Endothelial cell of umbilical vein (primary cell): ENCODE measurements around the gene PRCC. TPM values are rescaled to one million over a fixed set of nuclear protein-coding genes. Genes with fewer than 3 reads are reported as not detected.

Experiments used
- BruUV-seq: library from RNA; stranded (reverse); fragments of 400-500 nt; replicated peaks from 2 replicates; lab custom pipeline; 2021; lab: Mats Ljungman, UMichigan
- CTCF ChIA-PET: fragments of 300-600, 350-600 bp; sonication (Branson Sonifier 250); formaldehyde crosslinking; loops from one replicate; lab custom pipeline; 2021; ENCODE audit warnings: antibody characterized with exemption, inconsistent platforms; lab: Charles Lee
- POLR2A ChIA-PET: fragments of 300-600, 350-600 bp; sonication (Branson Sonifier 250); formaldehyde crosslinking; loops from one replicate; lab custom pipeline; 2021; ENCODE audit warnings: antibody characterized with exemption, inconsistent platforms; lab: Charles Lee
- DNase-seq: peaks from one replicate; pipeline ENCODE4 v3.0.0-alpha.2; 2011; ENCODE audit warnings: low read depth, low spot score
- FAIRE-seq: peaks from 2 replicates; lab custom pipeline; 2011; peaks lifted over from hg19 to GRCh38; lab: Jason Lieb, UNC
- H2AFZ ChIP-seq: 2 replicates; pipeline ENCODE4 v1.6.0; 2012; ENCODE audit warnings: low read depth, low read length, control low read depth, inconsistent platforms
- H3K27ac ChIP-seq: 2 replicates; pipeline ENCODE4 v1.5.1; 2011; ENCODE audit warnings: low read depth, mild to moderate bottlenecking, control low read depth, low read length, moderate library complexity; ENCODE audit not compliant: insufficient read depth
- H3K27me3 ChIP-seq, 2 experiments: 2 replicates each; pipeline versions ENCODE4 v1.6.0 to v1.6.1; 2011; ENCODE audit warnings: low read length in 2 of 2, mixed read lengths in 1 of 2; ENCODE audit not compliant: control insufficient read depth in 2 of 2, insufficient read depth in 2 of 2
- H3K36me3 ChIP-seq, 2 experiments: 2 replicates in 1 of 2; 3 replicates in 1 of 2; pipeline ENCODE4 v1.5.1; 2011; ENCODE audit warnings: low read length in 2 of 2, mild to moderate bottlenecking in 1 of 2, moderate library complexity in 1 of 2; ENCODE audit not compliant: control insufficient read depth in 2 of 2, insufficient read depth in 2 of 2; ENCODE audit errors: extremely low read depth in 1 of 2
- H3K4me1 ChIP-seq: 3 replicates; pipeline ENCODE4 v1.5.1; 2011; ENCODE audit warnings: mild to moderate bottlenecking, low read length; ENCODE audit not compliant: control insufficient read depth, insufficient read depth; ENCODE audit errors: extremely low read depth
- H3K4me2 ChIP-seq: 2 replicates; pipeline ENCODE4 v1.6.1; 2011; ENCODE audit warnings: low read length, control low read depth, mixed read lengths; ENCODE audit not compliant: insufficient read depth
- H3K4me3 ChIP-seq, 3 experiments: fragments of 200-600 bp in 1 of 3; sonication (generic), shearing (Covaris generic) in 1 of 3; replicated peaks in 1 of 3; 2 replicates each; pipeline ENCODE4 v1.5.1; 2011 to 2016; ENCODE audit warnings: control low read depth in 3 of 3, low read length in 3 of 3, mild to moderate bottlenecking in 2 of 3, inconsistent platforms in 1 of 3, low read depth in 1 of 3, moderate library complexity in 1 of 3; ENCODE audit not compliant: insufficient read depth in 1 of 3
- H3K79me2 ChIP-seq: 2 replicates; pipeline ENCODE4 v1.6.0; 2012; ENCODE audit warnings: low read length, inconsistent platforms; ENCODE audit not compliant: control insufficient read depth, insufficient read depth
- H3K9ac ChIP-seq: replicated peaks from 2 replicates; pipeline ENCODE3; 2011; ENCODE audit warnings: low read length, control low read depth; ENCODE audit not compliant: insufficient read depth; ENCODE audit errors: extremely low read depth
- H3K9me1 ChIP-seq: replicated peaks from 3 replicates; pipeline ENCODE4 v1.6.0; 2011; ENCODE audit warnings: mild to moderate bottlenecking, low read length; ENCODE audit not compliant: control insufficient read depth, insufficient read depth; ENCODE audit errors: extremely low read depth
- H3K9me3 ChIP-seq: replicated peaks from 2 replicates; pipeline ENCODE4 v1.5.1; 2012; ENCODE audit warnings: low read length, inconsistent platforms; ENCODE audit not compliant: control insufficient read depth, insufficient read depth
- H4K20me1 ChIP-seq: replicated peaks from 2 replicates; pipeline ENCODE3; 2011; ENCODE audit warnings: mild to moderate bottlenecking, low read length; ENCODE audit not compliant: control insufficient read depth, insufficient read depth; ENCODE audit errors: extremely low read depth
- CTCF ChIP-seq, 2 donors: IDR thresholded peaks; 1 replicate in 1 of 2; 2 replicates in 1 of 2; pipeline ENCODE4 v1.5.1; 2011; ENCODE audit warnings: low read length in 2 of 2, mild to moderate bottlenecking in 2 of 2, moderate library complexity in 2 of 2, control low read depth in 1 of 2, inconsistent platforms in 1 of 2, low read depth in 1 of 2; ENCODE audit not compliant: insufficient read depth in 1 of 2; ENCODE audit errors: extremely low read depth in 1 of 2
- EZH2 ChIP-seq: IDR thresholded peaks from 2 replicates; pipeline ENCODE4 v1.6.1; 2012; ENCODE audit warnings: borderline replicate concordance, low read depth, mild to moderate bottlenecking, moderate library complexity, low read length, inconsistent platforms; ENCODE audit not compliant: severe bottlenecking
- FOS ChIP-seq: IDR thresholded peaks from 2 replicates; pipeline ENCODE4 v1.6.1; 2011; ENCODE audit warnings: mild to moderate bottlenecking, low read length, moderate library complexity, borderline replicate concordance; ENCODE audit not compliant: insufficient read depth
- GATA2 ChIP-seq: IDR thresholded peaks from 2 replicates; pipeline ENCODE4 v1.7.0; 2011; ENCODE audit warnings: low read depth, mild to moderate bottlenecking, moderate library complexity, mixed read lengths, low read length; ENCODE audit not compliant: insufficient read length, insufficient read depth
- JUN ChIP-seq: IDR thresholded peaks from 2 replicates; pipeline ENCODE4 v1.6.1; 2011; ENCODE audit warnings: borderline replicate concordance, low read depth; ENCODE audit not compliant: insufficient read length, insufficient read depth
- MAX ChIP-seq: IDR thresholded peaks from 2 replicates; pipeline ENCODE4 v1.6.1; 2011; ENCODE audit not compliant: insufficient read depth, insufficient read length
- MYC ChIP-seq: IDR thresholded peaks from one replicate; pipeline ENCODE4 v1.6.1; 2011; ENCODE audit warnings: mild to moderate bottlenecking, low read depth, low read length
- POLR2A ChIP-seq: IDR thresholded peaks from 2 replicates; pipeline ENCODE4 v1.6.1; 2012; ENCODE audit warnings: low read depth, mild to moderate bottlenecking, control low read depth, low read length
- POLR2AphosphoS5 ChIP-seq: IDR thresholded peaks from 2 replicates; pipeline ENCODE4 v1.6.1; 2012; ENCODE audit warnings: low read depth, mild to moderate bottlenecking, control low read depth, low read length, moderate library complexity; ENCODE audit not compliant: insufficient read depth
- dilution Hi-C: fragments of 300-500 bp; cut with MboI; formaldehyde crosslinking; loops from one replicate; pipeline ENCODE4 v1.15.0; 2019; ENCODE audit warnings: low sequenced_read_pairs; ENCODE audit not compliant: extremely low pct_ligation_motif_present
- intact Hi-C: fragments of 100-400 bp; cut with micrococcal nuclease; formaldehyde crosslinking; loops from one replicate; pipeline ENCODE4 v1.10.0; 2022
- polyA plus RNA-seq, 4 experiments: library from polyadenylated mRNA; depleted of rRNA in 3 of 4; stranded (reverse) in 3 of 4; unstranded in 1 of 4; fragments of >200 nt; gene quantifications; 2 replicates each; pipeline versions ENCODE4 v1.2.1 to v1.2.3, GENCODE V29; 2011 to 2012; ENCODE audit warnings: missing spikeins in 1 of 4
- total RNA-seq: library from RNA; stranded (reverse); gene quantifications from 2 replicates; pipeline ENCODE4 v1.2.3, GENCODE V29; 2021

Gene PRCC
- total and polyA plus RNA-seq, 2 donors (not counting 3 experiments of a cell fraction or from before 2014, with no cell fraction given), result 71.5 to 77.4 TPM

GRCh38 chr1:156776942-156777341 lies 9.6 kb downstream of the PRCC start:
- H3K4me2 ChIP-seq, result no peak overlapping the region
- peaks cover 2% of the 10 kb centered on the region in 2 experiments for H3K36me3 ChIP-seq
- H3K27me3 ChIP-seq, result no peaks in the 10 kb centered on the region
- dilution Hi-C loops (no loop called here), intact Hi-C loops (no loop called here)
- H3K4me3 ChIP-seq, result no peak overlapping the region
- no peaks in the 10 kb centered on the region for H3K9me1 ChIP-seq
- no peak overlapping the region for H2AFZ ChIP-seq
- H3K4me1 ChIP-seq, result peaks cover 11% of the 10 kb centered on the region
- no TSS peak for BruUV-seq
- peaks cover 85% of the 10 kb centered on the region for H3K79me2 ChIP-seq
- H3K9ac ChIP-seq, result no peak overlapping the region
- DNase-seq (no peak), FAIRE-seq (no peak)
- H3K27ac ChIP-seq, result no peak overlapping the region
- POLR2A ChIA-PET, result no interaction called here
- H3K9me3 ChIP-seq, result no peaks in the 10 kb centered on the region
- TF ChIP-seq CTCF (IDR thresholded peaks at IDR 0.05; ENCODE audit: extremely low read depth in 1 of 2, insufficient read depth in 1 of 2, low read depth in 1 of 2, low read length in 2 of 2) (no peak), JUN (no peak), POLR2A (no peak), MAX (no peak), POLR2AphosphoS5 (no peak), FOS (no peak), EZH2 (no peak), GATA2 (no peak), MYC (no peak)
- peaks cover 4% of the 10 kb centered on the region for H4K20me1 ChIP-seq
- CTCF ChIA-PET, result interaction anchor here (1.2 to 1.6 kb wide), 3 partner anchors 10 to 83 kb away, joined by 4 to 8 read pairs (median 5); partner anchors contain the start of genes NTRK1 and PRCC
